Limb (tissue), 2 donors: ENCODE results near the gene MYH6.
"Not testable (repeated sequence)": the region's sequence is repeated elsewhere in the genome, so short reads cannot be mapped to it uniquely, and the experiment has no call there.

Source experiments
- DNase-seq, 2 donors: peaks; one replicate each; pipeline ENCODE4 v3.0.0-alpha.2; 2016; ENCODE audit errors: extremely low spot score in 2 of 2

The MYH6 gene

DNA sequence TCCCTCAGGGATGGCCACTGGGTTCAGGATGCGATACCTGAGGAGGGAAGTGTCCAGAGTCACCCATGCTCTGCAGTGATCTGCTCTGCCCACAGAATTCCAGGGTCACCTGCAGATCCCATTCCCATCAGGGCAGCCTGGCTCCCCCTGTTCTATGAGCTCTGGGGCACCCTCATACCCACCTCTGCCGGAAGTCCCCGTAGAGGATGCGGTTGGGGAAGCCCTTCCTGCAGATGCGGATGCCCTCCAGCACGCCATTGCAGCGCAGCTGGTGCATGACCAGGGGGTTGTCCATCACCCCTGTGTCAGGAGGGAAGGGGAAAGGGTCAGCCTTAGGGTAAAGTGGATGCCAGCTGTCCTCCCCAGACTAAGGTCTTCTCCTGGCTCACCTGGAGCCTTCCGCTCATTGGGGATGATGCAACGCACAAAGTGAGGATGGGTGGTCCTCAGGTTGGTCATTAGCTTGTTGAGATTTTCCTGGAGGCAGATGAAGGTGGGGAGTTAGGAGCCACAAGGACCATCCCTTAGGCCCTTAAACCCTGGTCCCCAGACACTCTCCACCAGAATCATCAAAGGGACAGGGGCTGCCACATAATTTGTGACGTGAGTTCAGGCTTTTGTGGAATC is 11.2 kb downstream of the MYH6 start:
- no peak for DNase-seq

DNA sequence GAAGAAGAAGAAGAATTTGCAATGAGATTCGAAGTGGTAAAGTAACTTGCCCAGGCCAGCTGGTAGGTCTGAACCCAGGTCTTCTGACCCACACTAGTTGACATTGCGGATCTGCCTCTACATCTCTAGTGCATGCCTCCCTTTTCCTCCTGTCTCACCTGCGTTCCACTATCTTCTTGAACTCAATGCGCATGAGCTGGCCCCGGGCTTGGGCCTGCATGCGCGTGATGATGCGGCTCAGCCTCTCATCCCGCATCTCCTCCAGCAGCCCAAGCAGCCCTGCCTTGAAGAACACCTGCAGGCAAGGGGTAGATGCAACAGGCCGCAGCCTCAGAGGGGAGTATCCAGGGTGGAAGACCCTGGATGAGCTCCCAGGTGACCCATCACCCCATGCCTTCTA is 11.9 kb downstream of the MYH6 start:
- no peak for DNase-seq

DNA sequence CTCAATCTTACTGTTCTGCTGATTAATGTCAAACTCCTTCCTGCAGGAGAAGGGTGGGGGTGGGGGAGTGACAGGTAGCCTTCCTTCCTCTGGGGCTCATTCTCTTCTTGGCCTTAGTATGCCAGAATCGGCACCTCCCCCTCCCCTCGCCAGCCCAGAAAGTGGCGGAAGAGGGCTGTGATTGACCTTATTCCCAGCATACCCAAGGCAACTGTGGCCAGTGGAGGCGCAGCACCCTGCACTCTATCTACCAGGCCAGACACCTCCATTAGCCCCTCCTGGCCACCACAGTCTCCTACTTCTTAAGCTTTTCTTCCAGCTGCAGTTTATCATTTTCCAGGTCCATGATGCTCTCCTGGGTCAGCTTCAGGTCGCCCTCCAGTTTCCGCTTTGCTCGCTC is 15.5 kb downstream of the MYH6 start:
- DNase-seq: no peak

DNA sequence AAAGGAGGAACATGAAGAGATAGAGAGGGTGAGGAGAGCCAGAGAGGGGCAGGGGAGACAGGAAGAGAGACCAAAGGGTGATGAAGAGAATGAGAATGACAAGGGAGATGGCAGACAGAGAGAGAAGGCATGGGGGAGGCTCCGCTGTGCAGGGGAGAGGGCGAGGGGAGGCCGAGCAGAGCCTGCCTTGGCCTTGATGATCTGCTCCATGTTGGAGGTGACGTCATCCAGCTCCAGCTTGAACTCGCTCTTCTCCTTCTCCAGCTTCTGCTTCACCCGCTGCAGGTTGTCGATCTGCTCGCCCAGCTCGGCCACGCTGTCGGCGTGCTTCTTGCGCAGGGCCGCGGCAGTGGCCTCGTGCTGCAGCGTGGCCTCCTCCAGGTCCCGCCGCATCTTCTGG is 18.2 kb downstream of the MYH6 start:
- not testable (repeated sequence) for DNase-seq

DNA sequence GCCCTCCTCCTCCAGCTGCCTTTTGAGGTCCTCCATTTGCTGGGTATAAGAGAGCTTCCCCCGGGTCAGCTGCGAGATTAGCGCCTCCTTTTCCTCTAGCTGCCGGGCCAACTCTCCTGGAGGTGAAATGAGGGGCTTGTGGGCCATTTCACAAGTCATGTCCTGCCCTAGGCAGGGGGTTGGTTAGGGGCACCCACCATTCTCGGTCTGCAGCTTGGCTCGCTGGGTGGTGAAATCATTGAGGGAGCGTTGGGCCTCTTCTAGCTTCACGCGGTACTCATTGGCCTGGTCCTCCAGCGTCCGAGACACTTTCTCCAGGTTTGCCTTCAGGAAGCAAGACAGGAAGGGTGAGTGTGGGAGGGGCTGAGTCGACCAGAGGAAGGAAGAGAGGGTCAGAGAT is 18.7 kb downstream of the MYH6 start:
- DNase-seq: no peak

DNA sequence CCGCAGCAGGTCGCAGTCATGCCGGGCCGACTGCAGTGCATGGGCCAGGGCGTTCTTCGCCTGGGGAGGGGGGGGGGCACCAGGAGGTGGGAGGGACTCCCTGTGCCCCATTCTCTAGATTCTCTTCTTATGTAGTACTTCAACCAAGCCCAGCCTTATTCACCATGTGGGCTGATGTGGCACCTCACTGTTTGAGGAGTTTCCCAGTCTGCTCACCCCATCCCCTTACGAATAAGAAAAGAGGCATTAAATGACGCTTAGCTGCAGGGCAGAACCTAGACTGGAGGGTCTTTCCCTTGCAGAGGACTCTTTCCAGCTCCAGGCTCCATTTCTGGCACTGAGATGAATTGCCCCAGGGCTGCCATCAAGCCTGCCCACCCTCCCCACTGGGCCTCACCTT is 19.1 kb downstream of the MYH6 start:
- no peak for DNase-seq

DNA sequence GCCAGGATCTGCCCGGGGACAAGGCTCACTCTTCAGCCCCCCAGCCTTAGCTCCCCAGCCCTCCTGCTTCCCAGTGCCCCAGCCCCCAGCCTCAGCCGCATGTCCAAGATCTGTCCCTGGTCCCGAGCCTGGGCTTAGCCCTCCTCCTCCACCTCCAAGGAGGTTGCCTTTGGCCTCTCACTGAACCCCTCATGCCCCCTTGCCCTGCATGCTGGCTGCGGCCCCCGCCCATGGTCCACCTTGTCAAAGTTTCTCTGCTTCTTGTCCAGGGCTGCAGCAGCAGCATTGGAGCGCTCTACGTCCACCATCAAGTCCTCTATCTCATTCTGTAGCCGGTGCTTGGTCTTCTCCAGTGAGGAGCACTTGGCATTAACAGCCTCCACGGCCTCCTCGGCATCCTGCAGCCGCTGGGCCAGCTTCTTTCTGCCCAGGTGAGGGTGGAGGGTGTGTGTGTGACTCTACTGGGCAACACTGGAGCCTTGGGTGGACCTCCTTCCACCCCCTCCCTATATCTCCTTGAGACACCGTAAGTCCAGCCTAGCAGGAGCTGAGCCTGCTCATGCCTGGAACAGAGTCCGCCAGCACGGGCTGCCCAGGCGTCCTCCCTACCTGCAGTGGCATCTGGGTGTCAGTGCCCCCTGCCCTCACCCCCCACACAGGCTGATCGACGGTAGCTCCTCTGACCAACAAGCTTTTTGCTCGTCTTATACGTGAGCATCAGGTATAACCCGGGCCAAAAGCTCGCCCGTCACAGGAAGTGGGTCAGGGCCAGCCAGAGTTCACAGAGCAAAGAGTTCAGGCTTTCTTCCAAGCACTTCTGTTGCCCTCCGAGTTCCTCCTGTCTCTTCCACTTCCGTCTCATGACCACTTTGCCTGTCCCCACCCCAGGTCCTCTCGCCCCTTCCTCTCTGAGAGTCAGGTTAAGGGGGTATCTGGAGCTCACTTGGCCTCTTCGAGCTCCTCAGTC is 19.9 kb downstream of the MYH6 start:
- DNase-seq: no peak

DNA sequence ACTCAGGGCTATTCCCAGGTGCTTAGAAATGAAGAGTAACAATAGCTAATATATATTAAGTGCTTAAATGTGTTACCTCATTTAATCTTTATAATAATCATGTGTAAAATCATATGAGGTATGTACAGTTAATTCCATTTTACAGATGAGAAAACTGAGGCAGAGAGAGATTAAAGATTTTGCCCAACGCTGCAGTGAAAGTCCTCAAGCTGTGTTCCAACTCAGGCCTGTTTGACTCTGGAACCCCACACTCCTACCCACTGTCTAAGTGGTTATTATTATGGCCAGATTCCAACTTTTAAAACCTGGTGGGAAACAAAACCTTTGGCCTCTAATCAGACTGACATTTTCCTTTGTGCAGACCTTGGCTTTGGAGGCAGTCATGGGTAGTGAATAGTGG is 21.1 kb downstream of the MYH6 start:
- no peak for DNase-seq

DNA sequence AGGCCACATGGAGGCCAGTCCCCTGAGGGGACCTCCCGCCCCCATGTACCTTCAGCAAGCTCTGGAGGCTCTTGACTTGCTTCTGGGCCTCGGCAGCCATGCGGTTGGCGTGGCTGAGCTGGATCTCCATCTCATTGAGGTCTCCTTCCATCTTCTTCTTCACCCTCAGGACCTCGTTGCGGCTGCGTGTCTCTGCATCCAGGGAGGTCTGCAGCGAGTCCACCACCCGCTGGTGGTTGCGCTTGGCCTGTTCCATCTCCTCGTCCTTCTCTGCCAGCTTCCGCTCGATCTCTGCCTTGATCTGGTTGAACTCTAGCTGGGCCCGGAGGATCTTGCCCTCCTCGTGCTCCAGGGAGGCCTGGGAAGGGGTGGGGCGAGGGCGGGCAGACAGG is 21.8 kb downstream of the MYH6 start:
- not testable (repeated sequence) for DNase-seq

DNA sequence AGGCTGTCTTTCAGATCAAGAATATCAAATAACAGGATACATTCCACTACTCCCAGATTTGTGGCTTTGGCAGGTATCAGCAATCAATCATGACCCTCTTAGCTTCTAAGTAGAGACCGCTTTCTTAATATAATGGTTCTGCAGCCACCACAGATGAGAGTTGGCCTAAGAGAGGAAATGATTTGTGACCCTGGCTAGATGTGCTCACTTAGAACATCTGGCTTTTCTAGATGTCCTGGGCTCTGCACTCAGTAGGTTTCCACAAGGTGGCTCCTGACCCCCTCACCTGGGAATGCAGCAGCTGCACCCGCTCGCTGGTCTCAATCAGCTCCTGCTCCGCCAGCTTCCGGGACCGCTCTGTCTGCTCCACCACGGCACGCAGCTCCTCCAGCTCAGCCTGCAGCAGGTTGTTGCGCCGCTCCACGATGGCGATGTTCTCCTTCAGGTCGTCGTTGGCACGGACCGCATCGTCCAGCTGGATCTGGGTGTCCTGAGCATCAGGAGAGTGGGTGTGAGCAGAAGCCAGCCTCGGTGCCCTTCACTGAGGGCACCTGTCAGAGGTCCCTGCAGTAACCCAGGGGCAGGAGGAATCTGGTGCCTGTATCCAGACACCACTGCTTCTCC is 22.3 kb downstream of the MYH6 start:
- no peak for DNase-seq

DNA sequence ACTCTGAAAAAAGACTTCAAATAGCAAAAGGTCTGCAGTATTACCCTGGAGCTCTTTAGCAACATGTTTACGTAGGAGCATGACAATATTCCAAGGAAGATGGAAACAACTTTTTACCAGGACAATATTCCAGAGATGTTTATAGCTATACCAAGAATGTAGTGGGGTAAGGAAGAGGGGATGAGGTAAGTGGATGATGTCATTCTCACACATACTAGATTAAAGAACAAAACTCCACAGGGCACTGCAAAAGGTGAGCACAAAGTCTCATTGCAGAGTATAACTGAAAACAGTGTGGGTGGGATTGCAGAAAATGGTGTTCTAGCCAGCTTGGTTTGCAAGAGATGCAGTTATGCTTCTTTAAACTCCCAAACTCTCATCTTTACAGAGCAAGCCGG is 22.8 kb downstream of the MYH6 start:
- DNase-seq: no peak

DNA sequence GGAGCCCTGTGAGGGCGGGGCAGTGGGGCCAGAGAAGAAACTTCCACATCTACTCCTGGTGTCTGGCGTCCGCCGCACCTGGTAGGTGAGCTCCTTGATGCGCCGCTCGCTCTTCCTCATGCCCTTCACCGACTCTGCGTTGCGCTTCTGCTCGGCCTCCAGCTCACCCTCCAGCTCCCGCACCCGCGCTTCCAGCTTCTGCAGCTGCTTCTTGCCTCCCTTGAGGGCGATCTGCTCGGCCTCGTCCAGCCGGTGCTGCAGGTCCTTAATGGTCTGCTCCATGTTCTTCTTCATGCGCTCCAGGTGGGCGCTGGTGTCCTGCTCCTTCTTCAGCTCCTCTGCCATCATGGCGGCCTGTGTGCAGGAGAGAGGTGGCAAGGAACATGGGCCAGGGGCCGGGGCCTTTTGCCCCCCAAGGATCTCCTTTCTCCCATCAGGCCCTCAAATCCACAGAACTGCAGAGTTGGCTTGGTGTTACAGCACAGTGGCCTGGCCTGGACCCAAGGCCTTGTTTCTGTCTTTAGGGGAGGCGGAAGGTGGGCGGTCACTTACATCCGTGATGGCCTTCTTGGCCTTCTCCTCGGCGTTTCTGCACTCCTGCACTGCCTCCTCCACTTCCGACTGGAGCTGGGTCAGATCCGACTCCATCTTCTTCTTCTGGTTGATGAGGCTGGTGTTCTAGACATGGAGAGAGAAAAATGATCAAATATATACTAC is 23.6 kb downstream of the MYH6 start:
- DNase-seq: no peak

DNA sequence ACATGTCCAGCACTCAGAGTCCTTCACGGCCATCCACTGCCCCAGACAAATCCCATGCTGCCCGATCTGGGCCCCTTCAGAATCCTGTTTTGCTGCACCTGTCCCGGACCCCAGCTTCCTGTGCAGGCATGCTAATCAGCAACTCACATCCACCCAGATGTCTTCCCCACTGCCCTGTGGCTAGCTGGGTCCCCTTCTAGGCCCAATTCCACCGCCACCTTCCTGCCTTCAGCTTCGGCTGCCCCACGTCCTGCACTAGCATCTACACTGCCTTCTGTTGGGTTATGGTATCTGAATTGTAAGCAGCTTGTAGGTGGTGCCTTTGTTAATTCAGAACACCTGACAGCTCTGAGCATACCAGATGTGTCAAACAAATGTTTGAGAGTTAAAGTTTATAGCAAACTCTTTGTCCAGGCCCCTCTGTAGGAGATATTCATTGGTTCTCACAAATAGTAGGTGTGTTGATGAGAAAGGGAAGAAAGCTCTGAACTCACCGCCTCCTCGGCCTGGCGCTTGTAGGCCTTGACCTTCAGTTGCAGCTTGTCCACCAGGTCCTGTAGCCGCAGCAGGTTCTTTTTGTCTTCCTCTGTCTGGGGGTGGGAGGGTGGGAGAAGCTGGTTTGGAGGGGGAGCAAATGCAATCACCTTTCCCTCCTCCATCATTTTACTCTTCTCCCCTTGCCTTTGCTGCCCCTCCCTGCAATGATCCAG is 25.2 kb downstream of the MYH6 start:
- no peak for DNase-seq

DNA sequence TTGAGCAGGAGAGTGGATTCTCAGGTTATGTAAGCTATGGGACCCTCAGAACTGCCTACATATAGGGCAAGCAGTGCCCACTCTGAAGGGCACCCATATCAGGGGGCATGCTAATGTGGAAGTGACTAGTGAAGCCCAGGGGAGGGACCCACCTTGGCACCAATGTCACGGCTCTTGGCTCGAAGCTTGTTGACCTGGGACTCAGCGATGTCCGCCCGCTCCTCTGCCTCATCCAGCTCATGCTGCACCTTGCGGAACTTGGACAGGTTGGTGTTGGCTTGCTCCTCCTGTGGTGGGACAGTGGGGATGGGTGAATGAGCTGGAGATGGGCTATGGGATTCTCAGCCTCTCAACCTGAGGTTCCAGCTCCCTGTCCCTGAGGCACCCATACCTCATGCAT is 25.8 kb downstream of the MYH6 start:
- no peak for DNase-seq

DNA sequence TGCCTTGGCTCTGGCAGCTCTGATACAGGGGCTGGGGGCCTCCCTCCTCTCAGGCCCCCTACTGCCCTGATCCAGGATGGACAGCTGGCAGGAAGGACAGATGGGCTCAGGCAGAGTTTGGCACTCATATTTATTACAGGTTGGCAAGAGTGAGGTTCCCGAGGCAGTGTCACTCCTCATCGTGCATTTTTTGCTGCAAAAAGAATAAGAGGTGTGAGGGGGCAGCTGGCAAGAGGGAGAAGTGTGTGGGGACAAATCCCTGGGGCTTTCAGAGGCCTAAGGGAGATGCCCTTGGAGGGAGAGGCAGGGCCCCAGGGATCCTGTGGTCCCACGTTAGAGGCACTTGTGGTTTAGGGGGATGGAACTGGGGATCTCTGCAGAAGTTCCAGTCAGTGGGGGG is 26.2 kb downstream of the MYH6 start:
- no peak for DNase-seq

DNA sequence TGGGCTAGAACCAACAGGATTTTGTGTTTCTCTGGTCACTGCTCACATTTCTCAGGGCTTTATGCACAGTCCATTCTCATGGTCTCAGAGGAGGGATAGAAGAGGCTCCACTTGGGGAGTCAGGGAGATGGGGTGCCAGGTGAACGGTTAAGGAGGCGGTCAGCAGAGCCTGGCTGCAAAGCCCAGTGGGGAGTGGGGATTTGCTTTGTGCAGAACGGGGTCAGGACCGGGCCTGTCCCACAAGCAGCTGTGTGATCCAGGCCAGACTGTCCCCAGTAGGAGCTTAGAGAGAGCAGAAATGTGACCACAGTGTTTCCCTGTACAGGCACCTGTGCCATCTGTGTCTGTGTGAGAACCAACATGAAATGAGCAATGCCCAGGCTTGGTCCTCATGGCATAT is 27.1 kb downstream of the MYH6 start:
- DNase-seq: no peak

DNA sequence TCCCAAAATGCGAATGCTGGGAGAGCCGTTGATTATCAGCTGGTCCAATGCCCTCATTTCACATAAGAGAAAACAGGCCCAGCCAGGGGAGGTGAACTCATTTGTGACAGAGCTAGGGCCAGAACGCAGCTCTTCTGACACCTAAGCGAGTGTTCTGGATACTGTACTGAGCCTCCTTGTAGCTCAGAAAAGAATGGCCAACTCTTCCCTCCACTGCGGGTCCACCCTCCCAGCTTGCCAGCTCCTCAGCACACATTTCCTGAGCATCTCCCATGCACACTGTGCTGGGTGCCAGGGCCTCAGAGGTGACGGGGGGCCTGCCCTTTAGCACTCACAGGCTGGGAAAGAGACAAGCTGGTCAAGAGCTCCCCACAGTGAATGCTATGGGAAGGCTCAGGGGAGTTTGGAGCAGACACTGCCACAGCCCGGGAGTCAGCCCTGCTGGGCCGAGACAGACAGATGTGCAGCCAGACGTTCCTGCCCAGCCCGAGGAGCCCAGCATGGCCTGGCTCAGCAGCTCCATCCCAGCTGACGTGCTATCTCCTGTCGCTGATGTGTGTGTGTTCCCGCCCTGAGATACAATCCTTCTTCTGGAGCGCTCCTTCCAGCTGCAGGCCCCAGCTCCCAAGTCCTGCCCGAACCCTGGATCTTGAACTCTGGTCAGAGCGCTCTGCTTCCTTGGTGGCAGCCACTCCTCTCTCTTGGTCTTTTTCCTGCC is 27.7 kb downstream of the MYH6 start:
- no peak for DNase-seq

DNA sequence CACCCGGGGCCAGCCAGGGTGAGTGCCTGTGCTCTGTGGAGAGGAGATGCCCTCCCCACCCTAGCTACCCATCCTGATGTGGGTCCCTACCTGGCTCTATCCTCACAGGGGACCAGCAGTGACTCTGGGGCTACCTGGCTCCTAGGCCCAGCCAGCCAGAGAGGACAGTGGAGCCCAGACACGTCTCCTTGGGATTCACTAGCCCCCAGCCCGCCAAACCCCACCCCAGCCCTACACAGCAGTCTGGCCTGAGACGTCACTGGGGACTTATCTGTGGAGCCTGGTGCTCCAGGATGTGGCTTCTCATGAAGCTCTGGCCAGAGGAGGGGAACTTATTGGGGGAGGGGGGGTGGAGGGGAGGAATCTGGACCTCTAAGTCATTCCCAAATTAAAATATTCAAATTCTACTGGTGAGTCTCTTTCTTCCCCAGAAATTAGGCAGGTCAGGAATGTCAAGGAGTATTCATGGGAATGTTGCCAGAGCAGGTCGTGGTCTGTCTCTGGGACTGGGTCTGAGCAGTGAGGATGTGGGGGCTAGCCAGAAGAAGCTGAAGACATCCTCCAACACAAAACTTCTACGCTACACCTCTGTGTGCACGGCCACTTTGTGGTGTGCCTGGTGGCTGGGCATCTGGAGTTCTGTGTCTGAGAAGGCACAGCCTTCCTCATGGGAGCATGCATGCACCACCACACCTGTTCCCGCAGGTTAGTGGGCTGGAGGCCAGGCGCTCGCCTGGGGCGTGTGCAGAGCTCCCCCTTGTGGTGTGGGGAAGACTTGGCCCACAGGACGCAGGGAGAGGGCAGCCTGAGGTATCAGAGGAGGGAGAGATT is 28.5 kb downstream of the MYH6 start:
- peak in 1 of 2 donors; percentile 62 for DNase-seq

DNA sequence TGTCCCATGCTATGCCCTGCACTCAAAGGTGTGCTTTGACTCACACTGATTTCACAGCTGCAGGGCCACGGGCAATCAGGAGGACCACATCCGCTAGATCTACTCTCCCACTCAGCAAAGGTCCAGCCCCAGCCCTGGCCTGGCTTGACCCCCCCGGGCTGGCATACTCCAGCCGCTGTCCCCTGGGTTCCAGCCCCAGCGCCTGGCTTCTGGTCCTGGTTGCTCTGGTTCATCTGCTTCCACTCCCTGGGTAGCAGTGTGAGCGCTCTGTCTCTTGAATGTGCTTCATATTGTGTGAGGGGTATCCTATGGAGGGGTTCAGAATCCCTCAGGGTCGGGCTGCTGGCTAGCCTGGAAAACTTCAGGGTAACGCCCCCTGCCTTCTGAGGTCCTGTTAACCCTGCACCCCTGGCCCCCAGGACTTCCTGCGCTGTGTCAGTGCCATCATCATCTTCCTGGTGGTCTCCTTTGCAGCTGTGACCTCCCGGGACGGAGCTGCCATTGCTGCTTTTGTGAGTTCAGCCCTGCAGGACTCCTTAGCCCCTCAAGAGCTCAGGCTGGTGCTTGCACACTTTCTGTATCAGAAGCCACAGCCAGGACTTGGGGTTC is 29.4 kb downstream of the MYH6 start:
- DNase-seq: no peak
